ENCODE results near the gene TSSK2. TPM values are rescaled to one million over a fixed set of nuclear protein-coding genes. Genes with fewer than 3 reads are reported as not detected.

TSSK2 gene
- total and polyA plus RNA-seq, 2 donors from 2014 or later, result not detected

DNA sequence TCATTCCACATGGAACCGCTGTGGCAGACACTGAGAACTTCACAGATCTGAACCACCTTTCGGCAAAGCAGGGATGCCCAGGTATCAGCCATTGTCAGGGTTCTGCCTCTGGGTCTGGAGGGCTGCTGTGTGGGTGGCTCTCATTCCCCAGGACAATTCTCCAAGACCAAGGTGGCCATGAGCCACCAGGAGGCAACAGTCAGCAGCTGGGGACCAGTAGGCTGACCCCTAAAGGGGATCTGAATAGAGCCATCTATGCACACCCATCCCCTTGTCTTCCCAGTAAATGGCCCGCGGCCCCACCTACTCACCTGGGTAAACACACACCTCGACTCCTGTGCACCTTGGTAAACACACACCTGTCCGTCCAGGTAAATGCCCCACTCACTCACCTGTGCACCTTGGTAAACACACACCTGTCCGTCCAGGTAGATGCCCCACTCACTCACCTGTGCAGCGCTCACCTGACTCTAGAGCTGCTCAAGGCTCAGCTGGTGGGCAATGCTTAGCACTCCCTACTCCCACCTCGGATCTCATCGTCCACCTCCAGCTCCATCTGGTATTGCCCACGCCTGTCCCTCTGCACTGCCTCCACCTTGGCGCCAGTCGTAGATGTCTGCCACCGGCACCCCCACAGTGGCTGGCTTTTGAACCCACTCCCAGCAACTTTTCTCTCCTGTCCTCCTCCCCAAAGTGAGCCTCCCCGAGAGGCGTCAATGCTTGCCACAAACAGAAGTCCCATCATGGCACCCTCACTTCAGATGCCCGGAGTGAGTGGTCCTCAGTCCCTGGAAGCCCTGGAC lies 37.2 kb downstream of the TSSK2 start:
- Histone ChIP-seq H3K4me3 (ENCODE audit: low read length in 3 of 3) (no peak overlapping the region), H3K27ac (ENCODE audit: low read depth in 2 of 2, low read length in 2 of 2) (no peak overlapping the region), H3K9me3 (ENCODE audit: control insufficient read depth in 2 of 3, insufficient read depth in 1 of 3, low read length in 3 of 3) (no peaks in the 10 kb centered on the region), H3K36me3 (ENCODE audit: control insufficient read depth in 2 of 3, insufficient read depth in 3 of 3, low read length in 3 of 3) (no peaks in the 10 kb centered on the region), H3K4me1 (ENCODE audit: control insufficient read depth in 2 of 3, insufficient read depth in 2 of 3, low read depth in 1 of 3, low read length in 3 of 3) (peaks cover 0 to 23% (median 10%) of the 10 kb centered on the region in 3 donors), H3K9ac (ENCODE audit: low read length in 3 of 3) (no peak overlapping the region), H3K27me3 (ENCODE audit: control insufficient read depth, insufficient read depth, low read length) (peaks cover 16% of the 10 kb centered on the region)
- FAIRE-seq (no peak), DNase-seq (no peak)
- no peak for TF ChIP-seq CTCF (IDR thresholded peaks at IDR 0.05; ENCODE audit: borderline replicate concordance, extremely low read depth, insufficient read depth)
- intact Hi-C loops (cut with DNase I), result loop anchor here (5.0 kb wide), 1 partner anchor 51 kb away; no protein-coding TSS in a partner anchor

GRCh38 chr22:19169002-19169946 lies 38.2 kb downstream of the TSSK2 start:
- no peak for TF ChIP-seq CTCF (IDR thresholded peaks at IDR 0.05; ENCODE audit: borderline replicate concordance, extremely low read depth, insufficient read depth)
- intact Hi-C loops (cut with DNase I), result loop anchor here (5.0 kb wide), 1 partner anchor 52 kb away; no protein-coding TSS in a partner anchor
- Histone ChIP-seq H3K36me3 (ENCODE audit: control insufficient read depth in 2 of 3, insufficient read depth in 3 of 3, low read length in 3 of 3) (no peaks in the 10 kb centered on the region), H3K4me3 (ENCODE audit: low read length in 3 of 3) (peak overlapping the region in 1 of 3 donors; percentile 25), H3K27ac (ENCODE audit: low read depth in 2 of 2, low read length in 2 of 2) (no peak overlapping the region), H3K27me3 (ENCODE audit: control insufficient read depth, insufficient read depth, low read length) (peaks cover 16% of the 10 kb centered on the region), H3K9me3 (ENCODE audit: control insufficient read depth in 2 of 3, insufficient read depth in 1 of 3, low read length in 3 of 3) (no peaks in the 10 kb centered on the region), H3K4me1 (ENCODE audit: control insufficient read depth in 2 of 3, insufficient read depth in 2 of 3, low read depth in 1 of 3, low read length in 3 of 3) (peaks cover 0 to 33% (median 13%) of the 10 kb centered on the region in 3 donors), H3K9ac (ENCODE audit: low read length in 3 of 3) (peak overlapping the region in 1 of 3 donors; percentile 39)
- DNase-seq (no peak), FAIRE-seq (no peak)

GRCh38 chr22:19169947-19170318 lies 38.8 kb downstream of the TSSK2 start:
- DNase-seq, result peak in 1 of 5 donors; percentile 77
- H3K9me3 ChIP-seq (ENCODE audit: control insufficient read depth in 2 of 3, insufficient read depth in 1 of 3, low read length in 3 of 3), result no peaks in the 10 kb centered on the region
- no peak overlapping the region for H3K27ac ChIP-seq (ENCODE audit: low read depth in 2 of 2, low read length in 2 of 2)
- no peaks in the 10 kb centered on the region for H3K36me3 ChIP-seq (ENCODE audit: control insufficient read depth in 2 of 3, insufficient read depth in 3 of 3, low read length in 3 of 3)
- H3K27me3 ChIP-seq (ENCODE audit: control insufficient read depth, insufficient read depth, low read length), result peaks cover 16% of the 10 kb centered on the region
- no peak for FAIRE-seq
- no peak overlapping the region for H3K9ac ChIP-seq (ENCODE audit: low read length in 3 of 3)
- intact Hi-C loops (cut with DNase I), result loop anchor here (5.0 kb wide), 1 partner anchor 53 kb away; no protein-coding TSS in a partner anchor
- peak overlapping the region in 1 of 3 donors; percentile 25 for H3K4me3 ChIP-seq (ENCODE audit: low read length in 3 of 3)
- no peak for TF ChIP-seq CTCF (IDR thresholded peaks at IDR 0.05; ENCODE audit: borderline replicate concordance, extremely low read depth, insufficient read depth)
- H3K4me1 ChIP-seq (ENCODE audit: control insufficient read depth in 2 of 3, insufficient read depth in 2 of 3, low read depth in 1 of 3, low read length in 3 of 3), result peaks cover 0 to 40% (median 19%) of the 10 kb centered on the region in 3 donors

Data from kidney (tissue), 14 donors.